Karpas-422 (cell line): ENCODE measurements around the gene SBNO2. TPM values are rescaled to one million over a fixed set of nuclear protein-coding genes. Genes with fewer than 3 reads are reported as not detected.

Experiments used
- DNase-seq: peaks from one replicate; pipeline ENCODE4 v3.0.0-alpha.2; 2015
- H2AFZ ChIP-seq: fragments of 200-600 bp; sonication (generic); 2 replicates; pipeline ENCODE4 v1.6.1; 2014; ENCODE audit warnings: antibody characterized with exemption, low read length, mixed read lengths
- H3K27ac ChIP-seq: fragments of 200-600 bp; sonication (generic); 2 replicates; pipeline ENCODE4 v1.5.1; 2014; ENCODE audit warnings: mild to moderate bottlenecking, low read length, moderate library complexity
- H3K27me3 ChIP-seq: fragments of 200-600 bp; sonication (generic); 2 replicates; pipeline ENCODE4 v1.6.1; 2014; ENCODE audit warnings: low read length, mixed read lengths
- H3K36me3 ChIP-seq: fragments of 200-600 bp; sonication (generic); 2 replicates; pipeline ENCODE4 v1.6.1; 2014; ENCODE audit warnings: low read length, mixed read lengths; ENCODE audit not compliant: insufficient read depth
- H3K4me1 ChIP-seq: fragments of 200-600 bp; sonication (generic); 2 replicates; pipeline ENCODE4 v1.6.1; 2014; ENCODE audit warnings: mild to moderate bottlenecking, low read length, mixed read lengths
- H3K4me2 ChIP-seq: fragments of 200-600 bp; sonication (generic); 2 replicates; pipeline ENCODE4 v1.6.1; 2014; ENCODE audit warnings: low read length, low read depth, mild to moderate bottlenecking; ENCODE audit not compliant: poor library complexity, severe bottlenecking
- H3K4me3 ChIP-seq: fragments of 200-600 bp; sonication (generic); 2 replicates; pipeline ENCODE4 v1.5.1; 2014; ENCODE audit warnings: mild to moderate bottlenecking, antibody characterized with exemption, low read length, mixed read lengths
- H3K79me2 ChIP-seq: fragments of 200-600 bp; sonication (generic); 2 replicates; pipeline ENCODE4 v1.6.1; 2014; ENCODE audit warnings: mild to moderate bottlenecking, low read length, mixed read lengths
- H3K9ac ChIP-seq: fragments of 200-600 bp; sonication (generic); 2 replicates; pipeline ENCODE4 v1.6.0; 2014; ENCODE audit warnings: low read length
- H3K9me2 ChIP-seq: fragments of 200-600 bp; sonication (generic), shearing (Covaris generic); replicated peaks from 2 replicates; pipeline ENCODE4 v1.6.0; 2014; ENCODE audit warnings: mild to moderate bottlenecking, low read length, moderate library complexity; ENCODE audit not compliant: insufficient read depth
- H3K9me3 ChIP-seq: fragments of 300-700, 200-600 bp; sonication (generic); 2 replicates; pipeline ENCODE4 v1.6.1; 2014; ENCODE audit warnings: low read length, mixed read lengths
- H4K20me1 ChIP-seq: fragments of 200-600 bp; sonication (generic); 2 replicates; pipeline ENCODE4 v1.6.1; 2014; ENCODE audit warnings: mild to moderate bottlenecking, antibody characterized with exemption, low read length, low read depth; ENCODE audit not compliant: insufficient read depth
- total RNA-seq: library from RNA; depleted of rRNA; stranded (reverse); fragments of >200 nt; shearing (Covaris generic); gene quantifications from 2 replicates; pipeline ENCODE4 v1.2.3, GENCODE V29; 2014; ENCODE audit warnings: low replicate concordance

Gene SBNO2
- total RNA-seq, 1 experiment from 2014 or later: 7.9 TPM

GRCh38 chr19:1166872-1167573 is 7.0 kb downstream of the SBNO2 start:
- H3K4me3 ChIP-seq: no peak overlapping the region
- DNase-seq: no peak
- no peaks in the 10 kb centered on the region for H3K27me3 ChIP-seq
- peaks cover 59% of the 10 kb centered on the region for H3K79me2 ChIP-seq
- no peaks in the 10 kb centered on the region for H4K20me1 ChIP-seq
- no peaks in the 10 kb centered on the region for H3K9me2 ChIP-seq
- peaks cover under 1% of the 10 kb centered on the region for H3K4me1 ChIP-seq
- H3K9me3 ChIP-seq: no peaks in the 10 kb centered on the region; the same call in 1 of the 2 replicates
- no peak overlapping the region for H3K27ac ChIP-seq
- no peak overlapping the region for H3K9ac ChIP-seq
- no peak overlapping the region for H2AFZ ChIP-seq
- peaks cover 3% of the 10 kb centered on the region; the same call in 1 of the 2 replicates for H3K36me3 ChIP-seq
- no peak overlapping the region for H3K4me2 ChIP-seq

DNA sequence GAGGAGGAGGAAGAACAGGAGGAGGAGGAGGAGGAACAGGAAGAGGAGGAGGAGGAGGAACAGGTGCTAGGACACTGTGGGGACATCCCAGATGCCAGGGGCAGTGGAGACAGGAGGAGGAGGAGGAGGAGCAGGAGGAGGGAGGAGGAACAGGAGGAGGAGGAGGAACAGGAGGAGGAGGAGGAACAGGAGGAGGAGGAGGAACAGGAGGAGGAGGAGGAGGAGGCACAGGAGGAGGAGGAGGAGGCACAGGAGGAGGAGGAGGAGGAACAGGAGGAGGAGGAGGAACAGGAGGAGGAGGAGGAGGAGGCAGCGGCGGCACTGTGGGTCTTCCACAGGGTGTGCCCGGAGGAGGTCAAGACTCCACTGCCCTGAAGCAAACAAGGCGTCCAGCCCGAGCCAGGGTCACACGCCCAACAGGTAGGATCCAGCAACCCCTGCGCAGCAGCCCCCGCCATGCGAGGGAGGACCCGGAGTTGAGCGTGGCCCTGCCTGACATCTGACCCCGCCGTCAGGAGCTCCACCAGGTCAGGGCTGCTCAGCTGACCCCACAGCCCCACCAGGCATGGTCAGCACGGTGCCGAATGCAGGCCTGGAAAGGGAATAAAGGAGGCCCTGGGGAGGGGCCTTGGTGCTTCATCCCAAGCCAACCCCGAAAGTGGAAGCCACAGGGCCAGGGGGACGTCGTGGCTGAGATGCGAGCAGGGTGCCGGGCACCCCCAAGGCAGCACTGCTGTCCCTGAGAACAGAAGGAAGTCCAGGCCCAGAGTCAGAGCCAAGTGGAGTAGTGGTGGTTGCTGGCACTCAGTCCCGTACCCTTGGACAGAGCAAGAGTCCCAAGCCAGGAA is 9.2 kb downstream of the SBNO2 start:
- Histone ChIP-seq H2AFZ (no peak overlapping the region), H3K4me3 (no peak overlapping the region), H3K9me3 (no peaks in the 10 kb centered on the region; the same call in 1 of the 2 replicates), H3K4me1 (peaks cover 7% of the 10 kb centered on the region), H3K36me3 (peaks cover 3% of the 10 kb centered on the region; the same call in 1 of the 2 replicates), H3K4me2 (no peak overlapping the region), H3K27me3 (no peaks in the 10 kb centered on the region), H3K9me2 (no peaks in the 10 kb centered on the region), H3K79me2 (peaks cover 47% of the 10 kb centered on the region), H3K9ac (no peak overlapping the region), H4K20me1 (0 out of 2 replicates have a peak, but pooled peaks cover 5% of the 10 kb centered on the region), H3K27ac (no peak overlapping the region)
- DNase-seq: no peak

DNA sequence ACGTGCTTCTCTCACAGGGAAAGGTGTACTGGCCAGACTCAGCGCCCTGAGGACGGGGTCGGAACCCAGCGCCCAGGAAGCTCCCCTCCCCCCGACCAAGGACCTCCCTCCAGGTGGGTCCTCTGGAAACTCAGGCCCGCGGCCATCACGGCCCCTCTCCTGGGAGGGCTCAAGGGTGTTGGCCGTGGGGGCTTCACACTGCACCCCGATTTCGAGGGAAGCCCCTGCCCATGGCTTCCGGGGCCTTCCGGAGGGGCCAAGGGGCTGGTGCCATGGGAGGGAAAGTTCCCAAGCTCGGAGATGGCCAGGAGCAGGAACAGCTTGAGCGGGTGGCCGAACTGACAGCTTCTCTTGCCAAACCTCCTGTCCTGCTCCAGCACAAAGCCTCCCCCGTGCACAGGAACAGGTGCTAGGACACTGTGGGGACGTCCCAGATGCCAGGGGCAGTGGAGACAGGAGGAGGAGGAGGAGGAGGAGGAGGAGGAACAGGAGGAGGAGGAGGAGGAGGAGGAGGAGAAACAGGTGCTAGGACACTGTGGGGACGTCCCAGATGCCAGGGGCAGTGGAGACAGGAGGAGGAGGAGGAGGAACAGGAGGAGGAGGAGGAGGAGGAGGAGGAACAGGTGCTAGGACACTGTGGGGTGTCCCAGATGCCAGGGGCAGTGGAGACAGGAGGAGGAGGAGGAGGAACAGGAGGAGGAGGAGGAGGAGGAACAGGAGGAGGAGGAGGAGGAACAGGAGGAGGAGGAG is 10.0 kb downstream of the SBNO2 start:
- Histone ChIP-seq H3K4me3 (no peak overlapping the region), H3K9me3 (no peaks in the 10 kb centered on the region; the same call in 1 of the 2 replicates), H3K4me2 (no peak overlapping the region), H2AFZ (no peak overlapping the region), H4K20me1 (0 out of 2 replicates have a peak, but pooled peaks cover 5% of the 10 kb centered on the region), H3K36me3 (peaks cover 3% of the 10 kb centered on the region; the same call in 1 of the 2 replicates), H3K9me2 (no peaks in the 10 kb centered on the region), H3K27ac (no peak overlapping the region), H3K27me3 (no peaks in the 10 kb centered on the region), H3K4me1 (peaks cover 7% of the 10 kb centered on the region), H3K9ac (no peak overlapping the region), H3K79me2 (peaks cover 41% of the 10 kb centered on the region)
- DNase-seq: no peak

DNA sequence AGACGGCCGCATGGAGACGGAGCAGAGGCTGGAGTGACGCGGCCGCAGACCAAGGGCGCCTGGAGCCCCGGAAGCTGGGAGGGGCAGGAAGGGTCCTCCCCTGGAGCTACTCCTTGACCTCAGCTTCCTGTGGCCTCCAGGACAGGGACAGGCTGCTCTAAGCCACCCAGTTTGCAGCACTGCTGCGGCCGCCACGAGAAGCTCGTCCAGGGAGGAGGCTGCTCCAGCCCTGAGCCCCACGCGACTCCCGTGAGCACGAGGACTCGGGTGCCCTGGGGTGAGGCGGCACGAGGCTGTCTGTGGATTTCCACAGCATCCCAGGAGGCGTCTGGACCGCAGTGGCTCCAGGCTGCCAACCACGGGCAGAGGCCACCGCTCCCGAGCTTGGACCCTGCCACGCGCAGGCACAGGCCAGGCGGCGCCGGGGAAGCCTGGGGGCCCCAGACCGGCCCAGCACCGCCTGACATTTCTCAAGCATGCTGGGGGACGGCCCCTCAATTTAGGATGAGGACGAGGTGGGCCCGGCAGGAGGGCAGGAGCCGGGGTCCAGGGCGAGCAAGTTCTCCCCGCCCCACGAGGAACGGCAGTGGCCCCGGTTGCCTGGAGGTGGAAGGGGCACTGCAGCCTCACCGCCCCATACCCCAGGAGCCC is 10.7 kb downstream of the SBNO2 start:
- peaks cover 7% of the 10 kb centered on the region for H3K4me1 ChIP-seq
- H3K9me2 ChIP-seq: no peaks in the 10 kb centered on the region
- no peak for DNase-seq
- no peaks in the 10 kb centered on the region; the same call in 1 of the 2 replicates for H3K9me3 ChIP-seq
- H3K9ac ChIP-seq: no peak overlapping the region
- H3K4me2 ChIP-seq: no peak overlapping the region
- H3K79me2 ChIP-seq: peaks cover 35% of the 10 kb centered on the region
- no peak overlapping the region for H3K27ac ChIP-seq
- H3K4me3 ChIP-seq: no peak overlapping the region
- H2AFZ ChIP-seq: no peak overlapping the region
- H3K27me3 ChIP-seq: no peaks in the 10 kb centered on the region
- H3K36me3 ChIP-seq: peaks cover 3% of the 10 kb centered on the region; the same call in 1 of the 2 replicates
- 0 out of 2 replicates have a peak, but pooled peaks cover 5% of the 10 kb centered on the region for H4K20me1 ChIP-seq

- H3K27ac ChIP-seq: no peak overlapping the region
These were observed 11.4 kb downstream of the SBNO2 start for GRCh38 chr19:1162404-1163282.

DNA sequence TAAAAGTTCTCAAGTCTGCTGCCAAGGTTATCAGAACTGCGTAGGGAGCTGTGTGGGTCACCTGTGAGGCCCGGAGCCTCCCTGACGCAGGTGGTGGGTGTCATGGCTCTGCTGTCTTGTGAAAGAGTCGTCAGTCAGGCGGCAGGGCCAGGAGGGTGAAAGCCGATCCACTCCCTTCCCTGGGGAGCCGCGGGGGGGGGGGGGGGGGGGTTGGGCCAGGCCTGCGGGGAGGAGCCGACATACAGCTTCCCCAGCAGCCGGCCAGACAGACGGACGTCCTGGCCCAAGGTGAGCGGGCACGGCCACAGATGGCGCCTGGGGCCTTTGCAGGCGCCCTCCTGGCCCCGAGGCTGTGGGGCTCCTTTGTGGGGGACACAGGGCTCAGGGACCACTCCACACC is 12.4 kb downstream of the SBNO2 start:
- Histone ChIP-seq H3K79me2 (peaks cover 32% of the 10 kb centered on the region), H2AFZ (no peak overlapping the region), H3K27me3 (no peaks in the 10 kb centered on the region), H3K9me2 (no peaks in the 10 kb centered on the region), H3K27ac (no peak overlapping the region), H3K9ac (no peak overlapping the region), H3K4me3 (no peak overlapping the region), H4K20me1 (0 out of 2 replicates have a peak, but pooled peaks cover 5% of the 10 kb centered on the region), H3K4me2 (peak overlapping the region; percentile 50), H3K4me1 (peaks cover 7% of the 10 kb centered on the region), H3K36me3 (no peaks in the 10 kb centered on the region; the same call in 1 of the 2 replicates), H3K9me3 (no peaks in the 10 kb centered on the region)
- DNase-seq: peak; percentile 87

More at GRCh38 chr19:1162404-1163282, 11.4 kb downstream of the SBNO2 start:
- Histone ChIP-seq H3K4me2 (no peak overlapping the region), H3K27me3 (no peaks in the 10 kb centered on the region), H3K4me3 (no peak overlapping the region), H3K36me3 (no peaks in the 10 kb centered on the region; the same call in 1 of the 2 replicates), H3K4me1 (peaks cover 7% of the 10 kb centered on the region), H2AFZ (no peak overlapping the region), H4K20me1 (0 out of 2 replicates have a peak, but pooled peaks cover 5% of the 10 kb centered on the region), H3K9me3 (no peaks in the 10 kb centered on the region), H3K79me2 (peaks cover 32% of the 10 kb centered on the region), H3K9me2 (no peaks in the 10 kb centered on the region), H3K9ac (no peak overlapping the region)
- peak; percentile 51 for DNase-seq
